ENCODE measurements around the gene CHAT.

GRCh38 chr10:49634069-49634660, 20.3 kb downstream of the CHAT start:
- no peak for TF ChIP-seq CTCF (IDR thresholded peaks at IDR 0.05; ENCODE audit: insufficient read depth, low read length)
- no peak for TF ChIP-seq POLR2AphosphoS5 (IDR thresholded peaks at IDR 0.05; ENCODE audit: low read depth)
- TF ChIP-seq GABPA (IDR thresholded peaks at IDR 0.05; ENCODE audit: low read depth) = no peak

All from HL-60 (cell line).